HG03066 (cell line): ENCODE measurements around the gene CEACAM8.
"Not testable (repeated sequence)": the region's sequence is repeated elsewhere in the genome, so short reads cannot be mapped to it uniquely, and the experiment has no call there.

Source experiments
- ATAC-seq: cut with Tn5 transposase; IDR thresholded peaks from one replicate; pipeline ENCODE4 v1.9.1; 2021; ENCODE audit warnings: low read depth; ENCODE audit not compliant: unreplicated experiment

Gene CEACAM8

DNA sequence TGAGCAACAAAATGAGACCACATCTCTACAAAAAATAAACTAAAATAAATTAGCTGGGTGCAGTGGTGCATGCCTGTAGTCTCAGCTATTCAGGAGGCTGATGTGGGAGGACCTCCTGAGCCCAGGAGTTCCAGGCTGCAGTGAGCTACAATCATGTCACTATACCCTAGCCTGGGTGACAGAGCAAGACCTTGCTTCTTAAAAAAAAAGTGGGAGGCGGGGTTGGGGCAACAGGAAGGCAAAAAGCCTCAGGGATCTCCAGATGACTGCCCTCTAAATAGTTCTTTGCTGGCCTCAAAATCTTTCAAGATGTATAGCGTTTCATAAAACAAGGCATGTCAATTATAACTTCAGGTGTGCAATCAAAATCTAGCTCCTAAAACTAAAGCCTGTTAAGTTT, 18.5 kb downstream of the CEACAM8 start:
- ATAC-seq, result no peak

DNA sequence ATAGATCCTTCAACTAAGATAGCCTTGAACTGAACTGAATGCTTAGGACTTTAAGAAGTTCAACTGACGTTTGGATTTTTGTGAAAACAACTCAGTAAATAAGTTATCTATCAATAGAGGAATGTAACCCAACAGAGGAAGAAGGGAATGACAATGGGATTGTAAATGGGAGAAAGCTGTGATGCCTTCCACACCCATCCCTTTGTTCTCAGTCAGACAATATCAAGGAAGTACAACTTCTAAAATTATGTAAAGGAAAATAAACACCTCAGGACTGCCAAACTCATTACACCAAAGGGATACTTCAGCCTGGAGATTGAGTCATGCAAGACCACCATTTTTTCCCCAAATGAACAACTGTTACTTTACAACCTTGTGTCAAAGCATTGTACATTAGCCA, 21.1 kb downstream of the CEACAM8 start:
- no peak for ATAC-seq

DNA sequence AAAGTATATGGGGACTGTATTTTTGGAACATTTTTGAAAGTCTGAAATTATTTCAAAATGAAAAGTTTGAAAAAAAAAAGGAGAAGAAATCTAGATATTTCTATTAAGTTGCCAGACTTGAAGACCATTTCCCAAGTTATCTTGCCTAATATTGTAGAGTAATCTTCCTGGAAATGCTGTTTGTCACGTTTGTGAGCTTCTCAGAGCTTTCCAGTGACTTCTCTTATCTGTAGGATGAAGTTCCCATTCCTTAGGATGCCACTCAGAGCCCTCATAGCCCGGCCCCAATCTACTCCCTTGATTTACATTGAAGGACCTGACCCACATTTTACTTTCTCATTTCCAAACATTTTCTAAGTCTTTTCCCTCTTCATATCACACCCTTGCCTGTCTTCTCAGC, 23.6 kb downstream of the CEACAM8 start:
- ATAC-seq, result no peak

DNA sequence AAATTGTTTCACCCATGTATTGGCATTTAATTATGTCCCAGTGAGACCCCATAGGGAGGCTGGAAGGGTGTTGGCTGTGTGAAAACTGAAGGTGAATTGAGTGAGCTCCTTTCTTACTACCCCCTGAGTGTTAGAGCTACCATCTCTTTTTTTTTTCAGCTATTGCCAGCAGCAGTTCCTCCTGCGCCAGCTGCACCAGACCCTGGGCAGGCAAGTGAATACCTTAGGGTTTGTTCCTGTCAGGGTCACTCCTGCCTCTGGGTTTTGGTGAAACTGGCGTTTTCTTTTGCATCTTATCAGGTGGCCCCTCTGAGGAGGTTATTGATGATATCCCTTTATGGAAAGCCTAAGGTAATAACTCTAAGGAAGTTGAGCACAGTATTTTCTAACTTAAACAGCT, 25.5 kb downstream of the CEACAM8 start:
- no peak for ATAC-seq

DNA sequence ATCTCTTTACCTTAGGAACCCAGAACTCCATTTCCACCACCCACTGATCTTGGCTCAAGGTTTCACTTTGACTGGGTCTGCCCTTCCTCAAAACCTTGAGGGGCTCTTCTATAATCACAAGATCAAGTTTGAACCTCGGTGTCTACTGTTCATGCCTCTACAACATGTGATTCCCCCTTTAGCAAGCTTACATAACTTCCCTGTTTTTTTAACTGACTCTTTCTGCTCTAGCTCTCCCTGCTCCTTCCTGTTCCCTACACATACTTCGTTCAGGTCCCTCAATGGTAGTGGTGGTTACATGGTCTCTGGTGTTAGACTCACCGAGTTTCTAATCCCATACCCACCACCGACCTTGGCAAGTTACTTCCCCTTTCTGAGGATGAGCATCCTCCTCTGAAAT, 26.7 kb downstream of the CEACAM8 start:
- ATAC-seq, result no peak

DNA sequence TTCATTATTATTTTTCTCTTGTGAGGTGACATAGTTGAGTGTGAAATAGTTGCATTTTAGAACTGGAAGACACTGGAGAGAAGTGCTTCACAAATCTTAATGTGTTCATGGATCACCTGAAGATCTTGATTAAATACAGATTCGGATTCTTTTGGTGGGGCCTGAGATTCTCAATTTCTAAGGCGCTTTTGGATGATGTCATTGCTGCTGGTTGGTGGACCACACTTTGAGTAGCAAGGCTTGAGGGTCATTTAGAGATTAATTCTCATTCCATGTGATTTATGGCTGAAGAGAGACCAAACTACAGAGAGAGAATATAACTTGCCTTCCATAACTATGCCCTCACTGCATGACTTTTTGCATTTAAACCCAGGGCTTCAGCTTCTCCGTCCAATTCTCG, 27.2 kb downstream of the CEACAM8 start:
- ATAC-seq, result no peak

DNA sequence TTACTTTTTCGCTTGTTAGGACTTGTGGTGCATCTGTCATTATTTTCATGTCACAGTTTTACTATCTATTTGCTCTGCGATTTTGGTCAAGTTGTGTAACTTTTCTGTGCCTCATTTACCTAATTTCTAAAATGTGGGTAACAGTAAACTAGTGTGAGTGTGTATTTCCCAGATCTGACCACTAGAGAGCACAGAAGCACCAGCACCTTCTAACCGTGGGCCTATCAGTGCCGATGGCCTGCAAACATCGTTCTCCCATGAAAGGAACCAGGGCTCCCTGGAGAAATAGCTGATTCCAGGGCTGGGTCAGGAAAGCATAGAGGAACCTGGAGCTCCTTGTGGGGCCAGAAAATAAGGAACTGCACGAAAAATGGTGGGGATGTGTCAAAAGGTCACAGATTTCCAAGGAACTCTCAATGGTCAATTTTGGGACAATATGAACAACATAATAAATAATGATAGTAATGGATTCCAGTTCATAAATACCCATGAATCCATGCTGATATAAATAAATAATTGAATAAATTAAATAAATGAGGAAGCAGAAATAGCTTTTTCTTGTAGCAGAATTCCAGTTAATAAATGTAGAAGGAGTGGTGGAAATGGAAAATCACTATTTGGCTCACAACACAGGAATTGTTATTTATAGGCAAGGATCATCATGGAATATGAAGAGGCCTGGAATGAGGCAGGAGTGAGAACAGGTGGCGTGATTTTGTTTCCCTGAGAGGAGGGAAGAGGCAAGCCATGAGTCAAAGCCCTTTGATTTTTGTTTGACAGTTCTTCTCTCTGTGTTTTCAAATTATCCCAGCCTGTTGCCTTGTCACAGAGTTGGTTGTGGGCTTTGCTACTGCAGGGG, 31.1 kb downstream of the CEACAM8 start:
- ATAC-seq, result no peak

DNA sequence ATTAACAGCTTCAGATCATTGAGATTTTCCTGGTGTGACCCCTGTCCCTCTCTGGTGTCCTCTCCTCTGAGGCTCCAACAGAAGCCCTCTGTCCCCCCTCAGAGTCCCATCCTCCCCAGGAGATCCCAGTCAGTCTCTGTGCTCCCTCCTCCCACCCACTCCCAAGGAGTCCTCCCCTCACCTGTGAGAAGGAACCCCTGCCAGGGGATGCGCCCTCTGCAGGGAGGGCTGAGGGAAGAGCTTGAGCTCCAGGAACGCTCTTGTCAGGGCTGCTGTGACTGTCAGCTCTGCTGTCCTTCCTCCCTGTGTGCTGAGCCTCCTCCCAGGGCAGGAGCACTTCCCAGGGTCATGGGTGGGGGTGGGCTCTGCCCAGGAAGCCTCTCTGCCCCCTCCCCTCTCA, 33.2 kb downstream of the CEACAM8 start:
- no peak for ATAC-seq

DNA sequence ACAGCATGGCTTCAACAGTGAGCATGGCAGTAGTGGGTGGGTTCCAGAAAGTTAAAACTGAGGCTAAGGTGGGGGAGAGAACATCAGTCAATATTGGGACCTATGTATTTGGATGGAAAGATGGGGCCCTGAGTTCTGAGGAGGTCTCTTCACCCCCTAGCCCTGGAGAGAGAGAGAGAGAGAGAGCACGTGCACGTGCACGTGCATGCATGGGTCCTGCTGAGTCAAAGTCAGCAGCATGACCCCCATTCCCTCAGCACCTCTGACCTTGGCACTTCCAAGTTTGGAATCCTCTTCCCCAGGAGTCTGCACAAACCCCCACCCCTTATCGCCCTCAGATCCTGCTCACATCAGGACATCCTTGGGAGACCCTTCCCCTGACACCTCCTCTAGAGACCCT, 34.0 kb downstream of the CEACAM8 start:
- no peak for ATAC-seq

DNA sequence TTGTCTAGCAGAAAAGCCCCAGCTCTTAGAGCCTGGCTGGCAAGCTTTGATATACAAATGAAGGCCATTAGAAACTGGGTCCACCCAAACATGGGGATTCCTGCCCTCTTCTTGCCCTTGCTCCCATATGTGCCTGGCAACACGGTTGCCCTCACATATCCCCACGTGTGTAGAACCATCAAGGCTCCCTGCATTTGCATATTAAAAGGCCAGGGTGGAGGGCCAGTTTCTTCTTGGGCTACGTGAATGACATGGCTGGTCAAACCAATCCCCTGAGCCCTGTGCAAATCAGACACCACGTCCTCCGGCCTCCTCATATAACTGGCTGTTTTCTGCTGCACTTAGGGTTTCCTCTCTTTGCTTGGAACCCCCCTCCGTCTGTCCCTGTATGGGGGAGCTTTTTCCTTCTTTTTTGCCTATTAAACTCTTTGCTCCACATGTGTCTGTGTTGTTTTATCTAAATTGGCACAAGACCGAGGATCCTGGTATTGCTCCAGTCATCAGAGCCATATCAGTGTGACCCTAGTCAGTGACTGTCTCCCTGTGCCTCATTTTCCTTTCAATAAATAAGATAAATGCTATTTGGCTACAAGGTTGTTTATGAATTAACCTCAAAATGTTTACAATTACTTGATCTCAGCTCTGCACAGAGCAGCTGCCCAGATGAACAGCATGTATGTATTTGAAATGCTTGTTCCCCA, 36.1 kb downstream of the CEACAM8 start:
- ATAC-seq, result no peak

DNA sequence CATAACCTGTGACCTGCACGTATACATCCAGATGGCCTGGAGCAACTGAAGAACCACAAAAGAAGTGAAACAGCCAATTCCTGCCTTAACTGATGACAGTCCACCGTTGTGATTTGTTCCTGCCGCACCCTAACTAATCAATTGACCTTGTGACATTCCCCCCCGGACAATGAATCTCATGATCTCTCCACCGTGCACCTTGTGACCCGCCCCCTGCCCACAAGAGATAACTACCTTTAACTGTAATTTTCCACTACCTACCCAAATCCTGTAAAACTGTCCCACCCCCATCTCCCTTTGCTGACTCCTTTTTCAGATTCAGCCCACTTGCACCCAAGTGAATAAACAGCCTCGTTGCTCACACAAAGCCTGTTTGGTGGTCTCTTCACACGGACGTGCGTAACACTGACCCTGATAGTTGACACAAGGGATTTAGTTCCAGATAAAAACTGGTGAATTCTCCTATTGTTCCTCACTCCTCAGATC, 37.3 kb downstream of the CEACAM8 start:
- not testable (repeated sequence) for ATAC-seq

DNA sequence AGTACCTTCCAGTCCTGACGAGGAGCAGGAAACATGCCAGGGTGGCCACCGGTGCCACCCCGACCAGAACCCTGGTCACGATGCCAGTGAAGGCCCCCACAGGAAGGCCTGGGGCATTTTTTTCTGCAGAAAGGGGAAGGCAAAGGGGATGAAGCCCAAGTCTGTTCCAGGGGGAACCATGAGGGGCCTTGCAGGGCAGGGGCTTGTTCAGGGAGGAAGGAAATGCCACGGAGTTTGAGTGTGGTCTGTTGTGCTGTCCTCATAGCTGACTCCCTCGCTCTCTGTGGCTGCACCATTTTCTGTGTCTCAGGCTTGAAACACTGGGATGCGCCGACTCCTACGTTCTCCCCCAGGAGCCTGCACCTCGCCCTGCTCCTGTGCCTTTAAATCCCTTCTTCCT, 38.9 kb downstream of the CEACAM8 start:
- ATAC-seq, result no peak

DNA sequence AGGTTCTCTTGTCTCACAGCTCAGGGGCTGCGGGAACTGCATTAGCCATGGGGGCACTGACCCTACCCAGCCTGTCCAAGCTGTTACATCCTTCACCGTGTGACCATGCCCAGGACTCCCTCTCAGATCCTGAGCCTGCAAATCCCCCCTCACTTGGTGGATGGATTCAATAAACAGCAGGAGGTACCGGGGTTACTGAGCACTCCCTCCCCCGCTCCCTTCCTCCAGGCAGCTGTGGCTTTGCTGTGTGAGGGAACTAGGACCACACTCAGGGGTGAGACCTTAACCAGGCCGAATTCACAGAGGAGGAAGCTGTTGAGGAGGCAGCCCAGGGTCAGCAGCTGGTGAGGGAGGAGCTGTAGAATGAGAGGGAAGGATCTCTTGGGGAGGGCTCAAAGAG, 39.4 kb downstream of the CEACAM8 start:
- ATAC-seq, result no peak

DNA sequence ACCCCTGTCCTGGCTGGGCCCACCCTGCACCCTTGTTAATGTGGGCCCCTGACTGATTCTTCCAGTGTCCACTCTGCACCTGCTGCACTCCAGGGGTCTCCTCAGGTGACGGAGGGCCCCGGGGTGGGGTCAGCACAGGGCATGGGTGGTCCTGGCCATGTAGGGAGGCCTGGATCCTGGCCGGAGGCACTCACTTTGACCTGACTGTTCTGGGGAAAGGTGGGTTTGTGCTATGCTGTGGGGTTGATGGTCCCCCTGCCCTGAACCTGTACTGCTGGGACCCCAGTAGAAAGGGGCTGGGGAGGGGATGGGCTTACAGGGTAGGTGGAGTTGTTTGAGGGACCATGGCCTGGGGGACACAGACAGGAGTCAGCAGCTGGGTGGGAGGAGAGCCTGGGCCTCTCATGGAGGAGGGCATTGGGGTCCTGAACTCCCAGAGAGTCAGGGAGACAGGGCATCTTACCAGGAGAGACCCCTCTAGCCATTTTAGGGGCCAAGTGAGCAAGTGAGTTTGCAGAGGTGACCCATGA, 40.6 kb downstream of the CEACAM8 start:
- ATAC-seq, result no peak

DNA sequence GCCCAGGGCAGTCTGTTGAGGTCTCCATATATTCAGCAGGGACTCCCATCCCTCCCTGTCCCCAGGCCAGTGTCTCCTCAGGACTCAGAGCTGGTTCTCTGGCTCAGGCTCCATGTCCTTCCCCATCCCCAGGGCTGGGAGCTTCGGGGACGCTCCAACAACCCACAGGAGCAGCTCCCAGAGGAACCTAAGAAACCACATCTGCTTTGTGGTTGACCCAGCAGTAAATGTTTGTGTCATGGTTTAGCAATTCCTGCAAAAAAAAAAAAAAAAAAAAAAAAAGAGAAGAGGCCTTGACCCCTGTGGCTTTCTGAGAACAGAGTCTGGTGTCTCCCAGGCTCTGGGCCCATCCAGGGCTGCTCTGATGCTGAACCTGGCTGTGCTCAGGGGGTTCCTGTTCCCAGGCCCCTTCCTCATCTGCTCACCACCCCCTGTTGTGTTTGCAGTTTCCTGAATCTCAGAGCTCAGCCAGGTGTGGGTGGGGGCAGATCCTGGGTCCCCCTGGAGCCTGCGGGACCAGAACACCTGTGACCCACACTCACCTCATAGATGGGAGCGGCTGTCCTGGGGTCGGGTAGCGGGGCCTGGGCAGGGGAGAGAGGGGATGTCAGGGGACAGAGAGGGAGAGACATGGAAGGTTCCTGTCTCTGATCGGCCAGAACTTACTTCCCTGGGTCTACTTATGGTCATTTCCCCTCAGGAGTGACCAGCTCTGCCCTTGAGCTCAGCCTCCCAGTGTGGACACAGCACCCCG, 41.3 kb downstream of the CEACAM8 start:
- no peak for ATAC-seq

DNA sequence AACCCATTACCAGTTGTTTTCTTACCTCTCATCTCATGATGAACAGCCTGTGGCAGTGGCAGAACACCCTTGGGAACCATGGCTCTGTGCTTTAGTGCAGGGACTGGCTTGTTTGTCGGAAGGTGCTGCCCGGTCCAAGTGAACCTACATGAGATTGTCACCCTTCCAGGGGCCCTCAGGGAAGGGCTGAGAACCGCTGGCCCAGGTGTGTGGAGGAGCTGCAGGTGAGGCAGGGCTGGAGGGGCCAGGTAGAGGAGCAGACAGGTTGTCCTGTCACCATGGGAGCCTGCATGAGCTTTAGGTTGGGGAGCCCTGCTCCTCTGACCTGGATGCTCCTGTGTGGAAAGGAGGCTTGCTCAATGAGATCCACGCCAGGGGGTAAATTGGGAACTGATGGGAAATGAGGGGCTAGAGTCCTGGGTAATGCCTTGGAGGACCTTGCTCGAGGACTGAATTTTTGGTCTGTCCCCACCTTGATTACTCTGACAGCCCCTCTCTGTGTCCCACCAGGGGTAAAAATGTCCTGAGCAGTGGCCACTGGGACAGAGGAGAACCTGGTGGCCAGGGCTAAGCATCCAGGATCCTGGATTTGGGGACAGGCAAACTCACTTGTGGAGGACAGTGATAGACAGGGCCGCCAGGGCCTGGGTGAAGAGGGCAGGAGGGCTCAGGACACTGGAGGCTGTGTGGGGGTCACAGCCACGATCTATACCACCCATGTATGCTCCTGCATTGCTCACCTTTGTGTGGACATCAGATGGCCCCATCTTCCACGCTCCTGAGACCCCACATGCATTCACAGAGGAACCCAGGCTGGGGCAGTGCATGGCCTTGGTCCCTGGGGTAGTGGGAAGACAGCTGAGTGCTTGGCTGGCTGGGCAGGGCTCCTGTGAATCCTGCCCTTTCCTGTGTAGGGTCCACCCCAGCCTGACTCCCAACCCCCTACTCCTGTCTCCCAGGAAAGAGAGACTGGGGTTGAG, 42.3 kb downstream of the CEACAM8 start:
- no peak for ATAC-seq

DNA sequence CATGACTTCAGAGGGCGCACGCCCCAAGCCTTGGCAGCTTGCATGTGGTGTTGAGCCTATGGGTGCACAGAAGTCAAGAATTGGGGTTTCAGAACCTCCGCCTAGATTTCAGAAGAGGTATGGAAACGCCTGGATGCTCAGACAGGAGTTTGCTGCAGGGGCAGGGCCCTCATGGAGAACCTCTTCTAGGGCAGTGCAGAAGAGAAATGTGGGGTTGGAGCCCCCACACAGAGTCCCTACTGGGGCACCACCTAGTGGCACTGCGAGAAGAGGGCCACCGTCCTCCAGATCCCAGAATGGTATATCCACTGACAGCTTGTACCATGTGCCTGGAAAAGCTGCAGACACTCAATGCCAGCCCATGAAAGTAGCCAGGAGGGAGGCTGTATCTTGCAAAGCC, 44.2 kb downstream of the CEACAM8 start:
- ATAC-seq, result not testable (repeated sequence)

DNA sequence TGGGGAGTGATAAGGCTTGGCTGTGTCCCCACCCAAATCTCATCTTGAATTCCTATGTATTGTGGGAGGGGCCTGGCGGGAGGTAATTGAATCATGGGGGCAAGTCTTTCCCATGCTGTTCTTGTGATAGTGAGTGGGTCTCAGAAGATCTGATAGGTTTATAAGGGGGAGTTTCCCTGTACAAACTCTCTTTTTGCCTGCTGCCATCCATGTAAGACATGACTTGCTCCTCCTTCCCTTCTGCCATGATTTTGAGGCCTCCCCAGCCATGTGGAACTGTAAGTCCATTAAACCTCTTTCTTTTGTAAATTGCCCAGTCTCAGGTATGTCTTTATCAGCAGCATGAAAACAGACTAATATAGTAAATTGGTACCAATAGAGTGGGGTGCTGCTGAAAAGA, 45.7 kb downstream of the CEACAM8 start:
- not testable (repeated sequence) for ATAC-seq

DNA sequence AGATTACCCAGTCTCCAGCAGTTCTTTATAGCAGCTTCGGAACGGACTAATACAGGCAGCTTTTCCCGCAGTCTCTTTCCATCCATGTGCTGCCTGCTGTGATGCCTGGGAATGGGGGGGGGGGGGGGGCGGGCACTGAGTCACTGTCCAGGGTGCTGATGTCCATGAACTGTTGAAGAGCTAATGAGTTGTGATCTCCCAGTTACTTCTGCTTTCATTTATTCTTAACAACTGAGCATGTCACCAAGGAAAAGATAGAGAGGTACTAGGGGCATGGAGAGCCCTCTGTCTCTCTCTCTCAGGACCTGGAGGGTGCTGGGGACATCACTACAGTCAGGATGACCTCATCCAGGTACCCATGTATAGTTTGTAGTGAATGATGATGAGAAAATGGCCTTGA, 46.2 kb downstream of the CEACAM8 start:
- ATAC-seq, result no peak

DNA sequence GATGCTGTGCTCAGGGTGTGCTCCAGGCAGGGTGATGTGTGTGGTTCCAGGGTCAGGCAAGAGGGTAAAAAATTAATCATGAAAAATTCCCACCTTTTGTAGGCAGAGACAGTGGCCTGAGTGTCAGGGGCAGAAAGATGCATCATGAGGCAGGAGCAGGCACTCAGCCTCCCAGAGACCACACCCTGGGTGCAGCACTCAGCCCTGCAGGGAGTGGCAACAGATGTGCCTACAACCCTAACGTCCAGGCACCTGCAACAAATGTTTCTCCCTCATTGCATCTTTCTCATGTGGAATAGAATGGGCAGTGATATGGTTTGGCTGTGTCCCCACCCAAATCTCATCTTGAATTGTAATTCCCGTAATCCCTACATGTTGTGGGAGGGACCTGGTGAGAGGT, 46.8 kb downstream of the CEACAM8 start:
- ATAC-seq, result no peak
